ENCODE results near the gene PPHLN1. TPM values are rescaled to one million over a fixed set of nuclear protein-coding genes. Genes with fewer than 3 reads are reported as not detected.

PPHLN1 gene
- polyA plus RNA-seq, 3 donors = 60.6 to 75.3 (median 66.9) TPM

- no peak for DNase-seq
Measured at GRCh38 chr12:42361909-42362646, 36.1 kb downstream of the PPHLN1 start.

GRCh38 chr12:42362647-42363260, 36.8 kb downstream of the PPHLN1 start:
- DNase-seq = no peak

- no peak for DNase-seq
Measured at GRCh38 chr12:42364692-42365091, 38.7 kb downstream of the PPHLN1 start.

- DNase-seq = no peak
Measured at GRCh38 chr12:42365486-42365885, 39.5 kb downstream of the PPHLN1 start.

- no peak for DNase-seq
Measured at GRCh38 chr12:42370013-42370412, 44.0 kb downstream of the PPHLN1 start.

GRCh38 chr12:42372154-42372791, 46.3 kb downstream of the PPHLN1 start:
- DNase-seq = peak; percentile 45

- no peak for DNase-seq
Measured at GRCh38 chr12:42373669-42374068, 47.7 kb downstream of the PPHLN1 start.

GRCh38 chr12:42380733-42381132, 54.8 kb downstream of the PPHLN1 start:
- no peak for DNase-seq

GRCh38 chr12:42382013-42382696, 56.2 kb downstream of the PPHLN1 start:
- no peak for DNase-seq

GRCh38 chr12:42385326-42385841, 59.4 kb downstream of the PPHLN1 start:
- DNase-seq = no peak

- DNase-seq = no peak
Measured at GRCh38 chr12:42386308-42386707, 60.3 kb downstream of the PPHLN1 start.

GRCh38 chr12:42388086-42388485, 62.1 kb downstream of the PPHLN1 start:
- DNase-seq = peak; percentile 29

GRCh38 chr12:42394429-42394828, 68.5 kb downstream of the PPHLN1 start:
- no peak for DNase-seq

GRCh38 chr12:42396473-42397259, 70.7 kb downstream of the PPHLN1 start:
- DNase-seq = no peak

- no peak for DNase-seq
Measured at GRCh38 chr12:42402821-42403411, 76.9 kb downstream of the PPHLN1 start.

- DNase-seq = no peak
Measured at GRCh38 chr12:42407306-42407705, 81.3 kb downstream of the PPHLN1 start.

- no peak for DNase-seq
Measured at GRCh38 chr12:42409471-42409870, 83.5 kb downstream of the PPHLN1 start.

GRCh38 chr12:42410340-42410739, 84.4 kb downstream of the PPHLN1 start:
- no peak for DNase-seq

- no peak for DNase-seq
Measured at GRCh38 chr12:42420395-42420794, 94.4 kb downstream of the PPHLN1 start.

- DNase-seq = peak; percentile 55
Measured at GRCh38 chr12:42421844-42422779, 96.1 kb downstream of the PPHLN1 start.
